Naive thymus-derived CD4-positive, alpha-beta T cell (primary cell): ENCODE data around the gene TMEM134. TPM values are rescaled to one million over a fixed set of nuclear protein-coding genes. Genes with fewer than 3 reads are reported as not detected.
"Not testable (repeated sequence)": the region's sequence is repeated elsewhere in the genome, so short reads cannot be mapped to it uniquely, and the experiment has no call there.

Experiments
- ATAC-seq: fragments of 150-1000 bp; cut with Tn5 transposase; 2 replicates; pipeline ENCODE4 v1.10.0; 2021; ENCODE audit warnings: mild to moderate bottlenecking, moderate library complexity
- CTCF ChIA-PET: fragments of 350-600 bp; sonication (Branson Sonifier 250); formaldehyde crosslinking; loops from one replicate; lab custom pipeline; 2021; ENCODE audit warnings: antibody characterized with exemption; lab: Charles Lee
- POLR2A ChIA-PET: fragments of 350-600 bp; sonication (Branson Sonifier 250); formaldehyde crosslinking; loops from one replicate; lab custom pipeline; 2021; ENCODE audit warnings: antibody characterized with exemption, inconsistent platforms; lab: Charles Lee
- DNase-seq, 9 donors: peaks; one replicate each; pipeline versions ENCODE4 v3.0.0 to v3.0.0-alpha.2; 2020 to 2022; ENCODE audit warnings: mixed read lengths in 1 of 9
- H3K27ac ChIP-seq: one replicate; pipeline ENCODE4 v1.7.0; 2013; ENCODE audit warnings: mild to moderate bottlenecking, low read depth, low read length, moderate library complexity
- H3K27me3 ChIP-seq, 2 donors: one replicate each; pipeline ENCODE4 v1.7.0; 2013; ENCODE audit warnings: low read length in 2 of 2, mild to moderate bottlenecking in 2 of 2, moderate library complexity in 2 of 2; ENCODE audit not compliant: control insufficient read depth in 2 of 2, insufficient read depth in 2 of 2
- H3K36me3 ChIP-seq, 3 experiments: 1 replicate in 2 of 3; 2 replicates in 1 of 3; pipeline ENCODE4 v1.7.0; 2013; ENCODE audit warnings: low read length in 3 of 3, mild to moderate bottlenecking in 3 of 3, moderate library complexity in 1 of 3; ENCODE audit not compliant: insufficient read depth in 3 of 3, control insufficient read depth in 2 of 3
- H3K4me1 ChIP-seq, 2 donors: one replicate each; pipeline ENCODE4 v1.7.0; 2013; ENCODE audit warnings: low read length in 2 of 2, mild to moderate bottlenecking in 2 of 2, moderate library complexity in 1 of 2; ENCODE audit not compliant: control insufficient read depth in 2 of 2, insufficient read depth in 2 of 2
- H3K4me3 ChIP-seq: 2 replicates; pipeline ENCODE4 v1.7.0; 2013; ENCODE audit warnings: mild to moderate bottlenecking, low read length
- H3K9me3 ChIP-seq, 3 experiments: 1 replicate in 2 of 3; 2 replicates in 1 of 3; pipeline ENCODE4 v1.7.0; 2013; ENCODE audit warnings: low read length in 3 of 3; ENCODE audit not compliant: control insufficient read depth in 2 of 3
- H3K27ac Mint-ChIP-seq, 9 donors: one replicate each; pipeline ENCODE4 v1.8.0; 2020 to 2022; ENCODE audit warnings: mixed read lengths in 9 of 9, mild to moderate bottlenecking in 8 of 9, moderate library complexity in 5 of 9, inconsistent platforms in 2 of 9
- H3K27me3 Mint-ChIP-seq, 5 donors: one replicate each; pipeline ENCODE4 v1.8.0; 2021 to 2022; ENCODE audit warnings: mixed read lengths in 5 of 5, mild to moderate bottlenecking in 1 of 5
- H3K36me3 Mint-ChIP-seq, 5 donors: one replicate each; pipeline ENCODE4 v1.8.0; 2020 to 2022; ENCODE audit warnings: mixed read lengths in 5 of 5, mild to moderate bottlenecking in 3 of 5, inconsistent platforms in 1 of 5
- H3K4me1 Mint-ChIP-seq, 7 donors: one replicate each; pipeline ENCODE4 v1.8.0; 2020 to 2022; ENCODE audit warnings: mixed read lengths in 7 of 7, mild to moderate bottlenecking in 3 of 7, inconsistent platforms in 1 of 7
- H3K4me3 Mint-ChIP-seq, 10 donors: one replicate each; pipeline ENCODE4 v1.8.0; 2020 to 2022; ENCODE audit warnings: mild to moderate bottlenecking in 10 of 10, mixed read lengths in 10 of 10, moderate library complexity in 6 of 10, inconsistent platforms in 2 of 10
- H3K9me3 Mint-ChIP-seq, 11 donors: one replicate each; pipeline ENCODE4 v1.8.0; 2020 to 2022; ENCODE audit warnings: mixed read lengths in 11 of 11, mild to moderate bottlenecking in 4 of 11, inconsistent platforms in 1 of 11, moderate library complexity in 1 of 11
- intact Hi-C, 2 donors: fragments of 100-400 bp; cut with micrococcal nuclease; formaldehyde crosslinking; loops; one replicate each; pipeline ENCODE4 v1.15.1; 2023
- polyA plus RNA-seq, 2 donors: library from polyadenylated mRNA; unstranded; fragments of 300-500 nt; fragmentation: Illumina TruSeq; gene quantifications; one replicate each; pipeline ENCODE4 v1.2.3, GENCODE V29; 2021
- total RNA-seq, 6 experiments: library from RNA in 5 of 6; stranded (reverse) in 5 of 6; gene quantifications; 1 replicate in 5 of 6; 2 replicates in 1 of 6; pipeline ENCODE4 v1.2.3 and lab custom pipeline; 2021 to 2026

The TMEM134 gene
- total and polyA plus RNA-seq, 7 experiments from 2014 or later: 52.4 to 143 (median 88.2) TPM

DNA sequence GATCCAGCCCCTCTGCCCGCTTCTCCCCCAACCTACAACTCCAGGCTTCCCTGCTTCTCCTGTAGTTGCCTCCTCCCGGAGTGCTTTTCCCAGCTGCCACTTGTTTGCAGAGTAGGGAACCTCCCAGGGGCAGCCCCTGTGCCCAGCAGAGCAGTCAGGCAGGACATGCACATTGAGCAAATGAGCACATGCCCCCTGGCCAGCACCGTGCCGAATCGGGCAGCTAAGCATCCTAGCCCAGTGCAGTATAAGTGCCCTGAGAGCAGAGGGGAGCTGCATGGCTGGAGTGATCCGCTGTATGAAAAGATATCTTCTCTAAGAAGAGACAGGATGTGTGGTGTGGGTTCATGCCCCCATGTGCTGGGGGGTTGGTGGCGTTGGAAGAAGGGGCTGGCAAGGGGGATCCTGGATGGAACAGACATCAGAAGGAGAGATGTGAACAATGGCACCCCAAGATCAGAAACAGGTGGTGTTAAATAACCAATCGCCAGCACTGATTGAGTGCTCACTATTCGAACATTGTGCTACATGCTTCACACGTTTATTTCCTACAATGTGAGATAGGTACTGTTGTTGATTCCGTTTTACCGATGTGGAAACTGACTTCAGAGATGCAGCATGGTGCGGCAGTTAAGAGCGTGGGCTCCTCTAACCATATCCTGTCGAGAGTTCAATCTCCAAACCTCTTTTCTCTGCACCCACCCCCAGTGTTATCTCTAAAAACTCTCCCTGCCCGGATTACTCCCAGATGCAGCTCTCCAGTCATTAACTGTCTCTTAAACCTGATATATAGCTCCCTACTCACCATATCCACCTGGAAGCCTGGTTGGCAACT is 15.0 kb upstream of the TMEM134 start:
- CTCF ChIA-PET: interaction anchor here (0.5 to 3.7 kb wide), 9 partner anchors 14 to 547 kb away, joined by 3 to 11 read pairs (median 3); partner anchors contain the start of genes PITPNM1 and PTPRCAP
- Histone ChIP-seq H3K4me1 (peaks cover 42 to 44% of the 10 kb centered on the region in 2 donors), H3K4me3 (peak overlapping the region; percentile 80), H3K27me3 (no peaks in the 10 kb centered on the region), H3K27ac (peak overlapping the region; percentile 80), H3K36me3 (peaks cover 5 to 25% (median 8%) of the 10 kb centered on the region in 3 experiments), H3K9me3 (no peaks in the 10 kb centered on the region)
- H3K27ac Mint-ChIP-seq: peak overlapping the region; percentile 95 to 100 (median 99)
- H3K27me3 Mint-ChIP-seq: peaks cover 0 to 5% (median 0%) of the 10 kb centered on the region in 5 donors
- DNase-seq: peak in 8 of 9 donors; percentile 55 to 89 (median 84)
- peak; percentile 52 for ATAC-seq
- intact Hi-C loops: loop anchor here (1.0 to 10.0 kb wide), 17 partner anchors 15 to 1199 kb away; partner anchors contain the start of genes POLD4 (in 2 of the 2), PTPRCAP (in 2 of the 2), RPS6KB2 (in 2 of the 2) and KDM2A (in 1 of the 2)
- peaks cover 5 to 43% (median 9%) of the 10 kb centered on the region in 5 donors for H3K36me3 Mint-ChIP-seq
- POLR2A ChIA-PET: interaction anchor here (0.6 to 5.9 kb wide), 32 partner anchors 9 to 1216 kb away, joined by 3 to 122 read pairs (median 6); partner anchors contain the start of genes CDK2AP2, PITPNM1, POLD4 and PPP1CA
- no peaks in the 10 kb centered on the region for H3K9me3 Mint-ChIP-seq
- peak overlapping the region; percentile 90 to 100 (median 96) for H3K4me3 Mint-ChIP-seq
- peaks cover 43 to 60% (median 53%) of the 10 kb centered on the region in 7 donors for H3K4me1 Mint-ChIP-seq

DNA sequence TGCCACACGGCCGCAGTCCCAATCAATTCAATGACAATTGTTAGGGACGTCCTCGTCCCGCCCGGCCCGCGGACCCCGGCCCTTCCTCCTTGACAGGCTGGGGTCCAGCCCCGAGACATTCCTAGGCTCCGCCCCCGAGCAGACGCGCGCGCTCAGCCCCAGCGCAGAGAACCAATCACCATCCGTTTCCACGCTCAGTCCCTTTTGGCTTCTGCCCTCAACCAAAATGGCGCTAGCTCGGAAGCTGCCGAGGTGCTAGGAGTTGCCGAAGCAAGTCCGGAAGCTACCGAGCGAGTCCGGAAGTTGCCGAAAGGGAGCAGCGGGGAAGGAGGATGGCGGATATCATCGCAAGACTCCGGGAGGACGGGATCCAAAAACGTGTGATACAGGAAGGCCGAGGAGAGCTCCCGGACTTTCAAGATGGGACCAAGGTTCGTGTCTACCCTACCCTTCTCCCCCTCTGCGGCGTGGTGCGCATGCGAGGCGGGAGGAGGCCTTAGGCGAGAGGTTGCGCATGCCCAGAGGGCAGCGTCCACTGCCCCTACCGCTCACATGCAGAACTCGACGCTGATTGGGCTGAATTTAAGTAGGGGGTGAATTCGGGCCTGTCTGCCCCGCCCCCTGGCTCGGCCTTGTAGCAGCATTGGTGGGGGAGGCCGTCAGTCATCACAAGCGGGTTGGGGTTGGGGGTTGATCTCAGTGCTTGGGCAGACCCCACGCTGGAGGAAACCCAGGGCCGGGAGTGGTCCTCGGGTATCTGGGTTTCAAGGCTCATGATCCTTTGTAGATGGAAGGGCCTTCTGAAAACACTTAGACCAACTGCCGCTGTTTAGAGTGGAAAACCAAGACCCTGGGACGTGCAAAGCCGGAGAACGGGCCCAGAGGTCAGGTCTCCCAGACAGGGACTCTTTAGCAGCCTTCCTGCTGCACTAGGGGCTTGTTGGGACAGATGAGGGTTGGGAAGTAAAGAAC is 14.1 kb upstream of the TMEM134 start, which contains the start of gene AIP:
AIP (plus strand) TSS at position 200 of the 972 bp plus-strand sequence; CDS start at position 333, 133 bp downstream.
- Histone ChIP-seq H3K27ac (peak within 1 kb of the TSS; percentile 80), H3K36me3 (peaks cover 5 to 16% (median 7%) of the 10 kb centered on the region in 3 experiments), H3K4me3 (peak within 1 kb of the TSS; percentile 80), H3K27me3 (no peaks in the 10 kb centered on the region), H3K9me3 (no peaks in the 10 kb centered on the region), H3K4me1 (peaks cover 40 to 42% of the 10 kb centered on the region in 2 donors)
- ChIA-PET POLR2A (interaction anchor here (0.5 to 5.9 kb wide), 39 partner anchors 8 to 641 kb away, joined by 3 to 122 read pairs (median 4); partner anchors contain the start of genes CDK2AP2, PITPNM1, POLD4 and PPP1CA), CTCF (interaction anchor here (0.8 to 3.7 kb wide), 10 partner anchors 15 to 131 kb away, joined by 3 to 11 read pairs (median 4); partner anchors contain the start of genes PITPNM1, POLD4 and PTPRCAP)
- Mint-ChIP-seq H3K4me1 (peaks cover 40 to 57% (median 51%) of the 10 kb centered on the region in 7 donors), H3K27me3 (peaks cover 0 to 5% (median 0%) of the 10 kb centered on the region in 5 donors), H3K4me3 (peak within 1 kb of the TSS; percentile 90 to 100 (median 96)), H3K36me3 (peaks cover 5 to 36% (median 8%) of the 10 kb centered on the region in 5 donors), H3K9me3 (no peaks in the 10 kb centered on the region), H3K27ac (peak within 1 kb of the TSS; percentile 95 to 100 (median 99))
- intact Hi-C loops: loop anchor here (1.0 to 10.0 kb wide), 13 partner anchors 14 to 1198 kb away; partner anchors contain the start of genes PTPRCAP (in 2 of the 2), RPS6KB2 (in 2 of the 2), TMEM134 (in 2 of the 2) and KDM2A (in 1 of the 2)
- peak; percentile 89 for ATAC-seq
- DNase-seq: peak; percentile 88 to 99 (median 98)

DNA sequence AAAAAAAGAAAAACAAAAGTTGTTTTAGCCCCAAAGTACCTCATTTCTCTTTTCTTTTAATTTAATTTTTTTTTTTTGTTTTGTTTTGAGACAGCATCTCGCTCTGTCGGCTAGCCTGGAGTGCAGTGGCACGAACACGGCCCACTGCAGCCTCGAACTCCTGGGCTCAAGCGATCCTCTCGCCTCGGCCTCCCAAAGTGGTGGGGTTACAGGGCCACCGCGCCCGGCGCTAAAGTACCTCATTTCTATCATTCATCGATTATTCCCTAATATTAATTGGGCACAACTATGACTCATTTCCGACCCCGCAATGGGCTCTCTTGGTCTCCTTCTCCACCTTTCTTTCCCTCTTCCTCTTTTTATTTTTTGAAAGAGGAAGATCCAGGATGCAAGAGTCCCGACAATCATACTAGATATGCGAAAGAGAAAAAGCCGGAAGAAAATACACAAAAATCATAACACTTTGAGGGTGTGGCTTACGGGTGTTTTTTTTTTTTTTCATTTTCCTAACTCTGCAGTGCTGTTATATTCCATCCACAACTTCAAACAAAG is 13.3 kb upstream of the TMEM134 start:
- H3K27me3 Mint-ChIP-seq: peaks cover 0 to 5% (median 0%) of the 10 kb centered on the region in 5 donors
- Histone ChIP-seq H3K4me1 (peaks cover 37 to 40% of the 10 kb centered on the region in 2 donors), H3K36me3 (peaks cover 0 to 8% (median 4%) of the 10 kb centered on the region in 3 experiments), H3K27ac (peak overlapping the region; percentile 80), H3K4me3 (peak overlapping the region; percentile 80), H3K27me3 (no peaks in the 10 kb centered on the region), H3K9me3 (no peaks in the 10 kb centered on the region)
- CTCF ChIA-PET: interaction anchor here (0.6 to 3.7 kb wide), 9 partner anchors 14 to 1844 kb away, joined by 3 to 11 read pairs (median 3); partner anchors contain the start of genes POLD4, PPP1CA and PTPRCAP
- POLR2A ChIA-PET: interaction anchor here (0.5 to 5.9 kb wide), 39 partner anchors 9 to 640 kb away, joined by 3 to 122 read pairs (median 4); partner anchors contain the start of genes CDK2AP2, PITPNM1, POLD4 and PPP1CA
- peaks cover 34 to 49% (median 43%) of the 10 kb centered on the region in 7 donors for H3K4me1 Mint-ChIP-seq
- peaks cover 0 to 29% (median under 1%) of the 10 kb centered on the region in 5 donors for H3K36me3 Mint-ChIP-seq
- H3K9me3 Mint-ChIP-seq: no peaks in the 10 kb centered on the region
- DNase-seq (peak in 1 of 9 donors; percentile 10), ATAC-seq (peak; percentile 19)
- H3K27ac Mint-ChIP-seq: peak overlapping the region; percentile 95 to 100 (median 99)
- intact Hi-C loops: loop anchor here (1.0 to 10.0 kb wide), 7 partner anchors 13 to 1198 kb away; partner anchors contain the start of genes KDM2A (in 1 of the 2), PTPRCAP (in 1 of the 2), RBM4B (in 1 of the 2) and RPS6KB2 (in 1 of the 2)
- H3K4me3 Mint-ChIP-seq: peak overlapping the region; percentile 90 to 100 (median 96)

DNA sequence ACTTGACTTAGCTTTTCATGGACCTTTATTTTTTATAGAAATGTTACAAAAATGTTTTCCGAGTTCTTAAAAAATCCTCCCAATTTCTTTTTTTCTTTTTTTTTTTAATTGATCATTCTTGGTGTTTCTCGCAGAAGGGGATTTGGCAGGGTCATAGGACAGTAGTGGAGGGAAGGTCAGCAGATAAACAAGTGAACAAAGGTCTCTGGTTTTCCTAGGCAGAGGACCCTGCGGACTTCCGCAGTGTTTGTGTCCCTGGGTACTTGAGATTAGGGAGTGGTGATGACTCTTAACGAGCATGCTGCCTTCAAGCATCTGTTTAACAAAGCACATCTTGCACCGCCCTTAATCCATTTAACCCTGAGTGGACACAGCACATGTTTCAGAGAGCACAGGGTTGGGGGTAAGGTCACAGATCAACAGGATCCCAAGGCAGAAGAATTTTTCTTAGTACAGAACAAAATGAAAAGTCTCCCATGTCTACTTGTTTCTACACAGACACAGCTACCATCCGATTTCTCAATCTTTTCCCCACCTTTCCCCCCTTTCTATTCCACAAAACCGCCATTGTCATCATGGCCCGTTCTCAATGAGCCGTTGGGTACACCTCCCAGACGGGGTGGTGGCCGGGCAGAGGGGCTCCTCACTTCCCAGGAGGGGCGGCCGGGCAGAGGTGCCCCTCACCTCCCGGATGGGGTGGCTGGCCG is 8.4 kb upstream of the TMEM134 start:
- ChIA-PET CTCF (interaction anchor here (1.7 kb wide), 1 partner anchor 95 kb away, joined by 5 read pairs; no protein-coding TSS in a partner anchor), POLR2A (interaction anchor here (0.6 to 1.5 kb wide), 5 partner anchors 14 to 85 kb away, joined by 3 to 5 read pairs (median 3); no protein-coding TSS in a partner anchor)
- H3K4me1 ChIP-seq, ATAC-seq, intact Hi-C loops, H3K4me1 Mint-ChIP-seq, H3K27ac Mint-ChIP-seq, H3K36me3 Mint-ChIP-seq, H3K4me3 ChIP-seq, H3K27ac ChIP-seq, H3K4me3 Mint-ChIP-seq, H3K36me3 ChIP-seq, H3K27me3 ChIP-seq, DNase-seq, H3K9me3 Mint-ChIP-seq, H3K9me3 ChIP-seq: not testable (repeated sequence)
- peaks cover 0 to 17% (median 0%) of the 10 kb centered on the region in 5 donors for H3K27me3 Mint-ChIP-seq

DNA sequence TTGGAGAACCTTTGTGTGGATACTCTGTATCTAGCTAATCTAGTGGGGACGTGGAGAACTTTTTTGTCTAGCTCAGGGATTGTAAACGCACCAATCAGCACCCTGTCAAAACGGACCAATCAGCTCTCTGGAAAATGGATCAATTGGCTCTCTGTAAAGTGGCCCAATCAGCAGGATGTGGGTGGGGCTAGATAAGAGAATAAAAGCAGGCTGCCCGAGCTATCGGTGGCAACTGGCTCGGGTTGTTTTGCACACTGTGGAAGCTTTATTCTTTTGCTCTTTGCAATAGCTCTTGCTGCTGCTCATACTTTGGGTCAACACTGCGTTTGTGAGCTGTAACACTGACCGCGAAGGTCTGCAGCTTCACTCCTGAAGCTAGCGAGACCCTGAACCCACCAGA is 7.6 kb upstream of the TMEM134 start:
- H3K27ac Mint-ChIP-seq, intact Hi-C loops, H3K9me3 Mint-ChIP-seq, ATAC-seq, H3K4me3 ChIP-seq, H3K4me1 Mint-ChIP-seq, H3K27ac ChIP-seq, H3K36me3 ChIP-seq, H3K36me3 Mint-ChIP-seq, H3K9me3 ChIP-seq, H3K27me3 ChIP-seq, H3K4me1 ChIP-seq, DNase-seq, H3K4me3 Mint-ChIP-seq: not testable (repeated sequence)
- CTCF ChIA-PET: interaction anchor here (0.6 to 1.7 kb wide), 2 partner anchors 94 to 132 kb away, joined by 3 to 5 read pairs; no protein-coding TSS in a partner anchor
- peaks cover 0 to 17% (median 0%) of the 10 kb centered on the region in 5 donors for H3K27me3 Mint-ChIP-seq
- POLR2A ChIA-PET: interaction anchor here (0.6 to 1.5 kb wide), 8 partner anchors 8 to 84 kb away, joined by 3 to 5 read pairs (median 4); no protein-coding TSS in a partner anchor
